Fibroblast of skin of back (primary cell): ENCODE data around the gene CFAP161.

Experiments used
- DNase-seq: peaks from one replicate; pipeline ENCODE4 v3.0.0-alpha.2; 2013

The CFAP161 gene

GRCh38 chr15:81185631-81186295 lies 51.7 kb downstream of the CFAP161 start:
- no peak for DNase-seq

- DNase-seq, result no peak
Measured at GRCh38 chr15:81188354-81188753, 54.3 kb downstream of the CFAP161 start.

GRCh38 chr15:81189583-81190283 lies 55.7 kb downstream of the CFAP161 start:
- DNase-seq, result peak; percentile 85

- DNase-seq, result no peak
Measured at GRCh38 chr15:81190922-81191507, 56.9 kb downstream of the CFAP161 start.

GRCh38 chr15:81191701-81192100 lies 57.6 kb downstream of the CFAP161 start:
- DNase-seq, result no peak

- no peak for DNase-seq
Measured at GRCh38 chr15:81194723-81195122, 60.7 kb downstream of the CFAP161 start.

GRCh38 chr15:81195339-81195864 lies 61.3 kb downstream of the CFAP161 start:
- no peak for DNase-seq

GRCh38 chr15:81196576-81197254 lies 62.6 kb downstream of the CFAP161 start, which contains the start of gene IL16:
Gene IL16 (plus strand): TSS chr15:81196879. CDS start chr15:81225400, 28,521 bp downstream.
- DNase-seq, result no peak

GRCh38 chr15:81197255-81197630 lies 63.2 kb downstream of the CFAP161 start:
- no peak for DNase-seq

GRCh38 chr15:81197688-81198281 lies 63.7 kb downstream of the CFAP161 start:
- no peak for DNase-seq
